ENCODE results near the gene DDX54. TPM values are rescaled to one million over a fixed set of nuclear protein-coding genes. Genes with fewer than 3 reads are reported as not detected.

Gene DDX54
- total RNA-seq, 1 donor: 40.2 TPM

GRCh38 chr12:113230315-113231234 is 45.3 kb upstream of the DDX54 start:
- Histone ChIP-seq H3K4me3 (ENCODE audit: insufficient read depth, low read length) (no peak overlapping the region), H3K36me3 (ENCODE audit: insufficient read depth, low read length) (peaks cover 65% of the 10 kb centered on the region), H3K9me3 (ENCODE audit: low read depth, low read length) (no peaks in the 10 kb centered on the region), H4K20me1 (ENCODE audit: insufficient read depth, low read length) (no peaks in the 10 kb centered on the region), H2AFZ (ENCODE audit: low read length) (no peak overlapping the region), H3K27ac (ENCODE audit: low read depth, low read length) (no peak overlapping the region), H3K4me2 (ENCODE audit: insufficient read depth, low read length) (no peak overlapping the region), H3K4me1 (ENCODE audit: insufficient read depth, low read length) (peaks cover 5% of the 10 kb centered on the region), H3K79me2 (ENCODE audit: insufficient read depth, low read length) (no peaks in the 10 kb centered on the region), H3K27me3 (ENCODE audit: insufficient read depth, low read length) (no peaks in the 10 kb centered on the region)
- DNase-seq (ENCODE audit: insufficient read length, low spot score, missing footprints): no peak
- TF ChIP-seq, protein P1, sequence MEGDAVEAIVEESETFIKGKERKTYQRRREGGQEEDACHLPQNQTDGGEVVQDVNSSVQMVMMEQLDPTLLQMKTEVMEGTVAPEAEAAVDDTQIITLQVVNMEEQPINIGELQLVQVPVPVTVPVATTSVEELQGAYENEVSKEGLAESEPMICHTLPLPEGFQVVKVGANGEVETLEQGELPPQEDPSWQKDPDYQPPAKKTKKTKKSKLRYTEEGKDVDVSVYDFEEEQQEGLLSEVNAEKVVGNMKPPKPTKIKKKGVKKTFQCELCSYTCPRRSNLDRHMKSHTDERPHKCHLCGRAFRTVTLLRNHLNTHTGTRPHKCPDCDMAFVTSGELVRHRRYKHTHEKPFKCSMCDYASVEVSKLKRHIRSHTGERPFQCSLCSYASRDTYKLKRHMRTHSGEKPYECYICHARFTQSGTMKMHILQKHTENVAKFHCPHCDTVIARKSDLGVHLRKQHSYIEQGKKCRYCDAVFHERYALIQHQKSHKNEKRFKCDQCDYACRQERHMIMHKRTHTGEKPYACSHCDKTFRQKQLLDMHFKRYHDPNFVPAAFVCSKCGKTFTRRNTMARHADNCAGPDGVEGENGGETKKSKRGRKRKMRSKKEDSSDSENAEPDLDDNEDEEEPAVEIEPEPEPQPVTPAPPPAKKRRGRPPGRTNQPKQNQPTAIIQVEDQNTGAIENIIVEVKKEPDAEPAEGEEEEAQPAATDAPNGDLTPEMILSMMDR (IDR thresholded peaks at IDR 0.05; ENCODE audit: extremely low read depth, low read depth, low read length): no peak

GRCh38 chr12:113228394-113229028 is 43.2 kb upstream of the DDX54 start:
- peaks cover 5% of the 10 kb centered on the region for H3K4me1 ChIP-seq (ENCODE audit: insufficient read depth, low read length)
- H2AFZ ChIP-seq (ENCODE audit: low read length): no peak overlapping the region
- H3K4me2 ChIP-seq (ENCODE audit: insufficient read depth, low read length): no peak overlapping the region
- peaks cover 62% of the 10 kb centered on the region for H3K36me3 ChIP-seq (ENCODE audit: insufficient read depth, low read length)
- no peaks in the 10 kb centered on the region for H3K27me3 ChIP-seq (ENCODE audit: insufficient read depth, low read length)
- peak; percentile 36 for DNase-seq (ENCODE audit: insufficient read length, low spot score, missing footprints)
- H3K4me3 ChIP-seq (ENCODE audit: insufficient read depth, low read length): no peak overlapping the region
- no peaks in the 10 kb centered on the region for H3K9me3 ChIP-seq (ENCODE audit: low read depth, low read length)
- no peaks in the 10 kb centered on the region for H4K20me1 ChIP-seq (ENCODE audit: insufficient read depth, low read length)
- TF ChIP-seq, protein P1 (IDR thresholded peaks at IDR 0.05; ENCODE audit: extremely low read depth, low read depth, low read length): no peak
- peaks cover 3% of the 10 kb centered on the region for H3K79me2 ChIP-seq (ENCODE audit: insufficient read depth, low read length)
- no peak overlapping the region for H3K27ac ChIP-seq (ENCODE audit: low read depth, low read length)

DNA sequence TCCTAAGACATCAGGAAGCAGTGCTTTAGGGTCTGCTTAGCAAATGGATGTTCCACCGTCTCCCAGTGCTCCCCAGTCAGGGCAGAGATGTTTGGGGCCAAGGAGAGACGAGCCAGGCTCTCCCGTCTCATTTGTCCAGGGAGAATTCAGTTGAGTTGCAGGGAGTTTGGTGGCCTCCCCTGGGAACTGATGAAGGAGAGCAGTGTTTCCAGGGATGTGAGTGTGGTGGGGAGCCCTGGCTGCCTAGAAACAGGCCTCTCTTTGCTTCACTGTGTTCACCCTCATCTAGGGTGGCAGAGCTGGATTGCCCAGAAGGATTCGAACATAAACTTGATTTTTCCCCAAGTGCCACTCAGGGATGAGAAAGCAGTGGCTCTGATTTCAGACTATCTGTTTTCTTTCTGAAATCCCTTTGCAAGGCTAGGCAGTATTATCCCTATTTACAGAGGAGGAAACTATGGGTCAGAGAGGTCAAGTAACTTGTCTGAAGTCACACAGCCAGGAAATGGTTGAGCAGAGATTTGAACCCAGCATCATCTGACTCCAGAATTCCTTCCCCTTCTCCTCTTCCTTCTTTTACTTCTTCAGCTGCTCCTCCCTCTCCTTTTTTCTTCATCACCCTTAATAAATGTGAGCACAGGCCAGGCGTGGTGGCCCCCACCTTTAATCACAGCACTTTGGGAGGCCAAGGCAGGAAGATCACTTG is 42.6 kb upstream of the DDX54 start:
- no peak for DNase-seq (ENCODE audit: insufficient read length, low spot score, missing footprints)
- H3K4me2 ChIP-seq (ENCODE audit: insufficient read depth, low read length): no peak overlapping the region
- peaks cover 56% of the 10 kb centered on the region for H3K36me3 ChIP-seq (ENCODE audit: insufficient read depth, low read length)
- no peak overlapping the region for H3K27ac ChIP-seq (ENCODE audit: low read depth, low read length)
- peaks cover 8% of the 10 kb centered on the region for H3K4me1 ChIP-seq (ENCODE audit: insufficient read depth, low read length)
- TF ChIP-seq, protein P1 (IDR thresholded peaks at IDR 0.05; ENCODE audit: extremely low read depth, low read depth, low read length): no peak
- H3K4me3 ChIP-seq (ENCODE audit: insufficient read depth, low read length): no peak overlapping the region
- H3K9me3 ChIP-seq (ENCODE audit: low read depth, low read length): no peaks in the 10 kb centered on the region
- peaks cover 3% of the 10 kb centered on the region for H3K79me2 ChIP-seq (ENCODE audit: insufficient read depth, low read length)
- no peaks in the 10 kb centered on the region for H4K20me1 ChIP-seq (ENCODE audit: insufficient read depth, low read length)
- H3K27me3 ChIP-seq (ENCODE audit: insufficient read depth, low read length): no peaks in the 10 kb centered on the region
- H2AFZ ChIP-seq (ENCODE audit: low read length): no peak overlapping the region

All from osteoblast (primary cell).